WERI-Rb-1 (cell line): ENCODE data around the gene KDM8.
A peak's percentile ranks its signal among the peaks of the same experiment; 100 is the strongest.

Experiments
- DNase-seq: peaks from one replicate; pipeline ENCODE4 v3.0.0-alpha.2; 2020
- H3K27ac ChIP-seq: fragments of 250-450 bp; sonication (Bioruptor Pico); 2 replicates; pipeline ENCODE4 v1.5.1; 2020; ENCODE audit warnings: mild to moderate bottlenecking, moderate library complexity
- H3K27me3 ChIP-seq: fragments of 250-450 bp; sonication (Bioruptor Pico); 2 replicates; pipeline ENCODE4 v1.5.1; 2021; ENCODE audit warnings: mild to moderate bottlenecking, low read depth, moderate library complexity; ENCODE audit not compliant: insufficient read depth, severe bottlenecking
- H3K36me3 ChIP-seq: fragments of 250-450 bp; sonication (Bioruptor Pico); 2 replicates; pipeline ENCODE4 v1.5.1; 2020; ENCODE audit warnings: mild to moderate bottlenecking, moderate library complexity
- H3K4me3 ChIP-seq: 2 replicates; pipeline ENCODE4 v1.5.1; 2011; ENCODE audit warnings: low read depth, mild to moderate bottlenecking, control low read depth, low read length
- H3K9me3 ChIP-seq: fragments of 250-450 bp; sonication (Bioruptor Pico); 2 replicates; pipeline ENCODE4 v1.5.1; 2021; ENCODE audit warnings: mild to moderate bottlenecking, moderate library complexity; ENCODE audit not compliant: severe bottlenecking
- TF ChIP-seq, protein P1 (sequence below): IDR thresholded peaks from 2 replicates; pipeline ENCODE4 v1.5.1; 2011; ENCODE audit warnings: low read depth, mild to moderate bottlenecking, control low read depth, inconsistent platforms, low read length

The KDM8 gene

DNA sequence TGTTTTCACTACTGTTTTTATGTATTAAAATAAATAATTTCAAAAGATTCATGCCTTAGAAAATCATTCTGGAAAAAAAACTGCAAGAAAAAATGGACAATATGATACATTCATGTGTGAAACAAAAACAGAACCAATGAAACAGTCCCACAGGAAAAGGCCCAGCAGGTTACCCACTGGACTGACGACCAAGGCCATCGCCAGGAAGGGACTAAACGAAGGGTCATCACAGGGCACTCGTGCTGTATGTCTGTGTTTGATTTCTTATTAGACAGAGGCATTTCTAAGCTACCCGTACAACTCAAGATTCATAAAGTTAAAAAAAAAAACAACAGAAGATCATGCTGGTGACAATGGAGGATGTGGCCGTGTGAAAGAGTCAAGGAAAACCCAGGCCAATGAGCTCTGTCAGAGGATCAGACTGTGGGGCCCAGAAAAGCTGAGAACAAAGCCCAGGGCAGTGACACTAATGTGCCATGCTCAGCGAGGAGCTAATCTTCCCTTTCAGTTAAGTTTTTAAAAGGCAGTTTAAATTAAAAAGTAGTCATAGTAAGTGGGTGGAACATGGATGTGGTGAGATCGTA lies 33.4 kb downstream of the KDM8 start:
- no peak for DNase-seq
- no peaks in the 10 kb centered on the region; the same call in 1 of the 2 replicates for H3K36me3 ChIP-seq
- no peak overlapping the region for H3K4me3 ChIP-seq
- H3K27me3 ChIP-seq: no peaks in the 10 kb centered on the region
- no peaks in the 10 kb centered on the region for H3K9me3 ChIP-seq
- peak overlapping the region; percentile 5 for H3K27ac ChIP-seq
- TF ChIP-seq, protein P1, sequence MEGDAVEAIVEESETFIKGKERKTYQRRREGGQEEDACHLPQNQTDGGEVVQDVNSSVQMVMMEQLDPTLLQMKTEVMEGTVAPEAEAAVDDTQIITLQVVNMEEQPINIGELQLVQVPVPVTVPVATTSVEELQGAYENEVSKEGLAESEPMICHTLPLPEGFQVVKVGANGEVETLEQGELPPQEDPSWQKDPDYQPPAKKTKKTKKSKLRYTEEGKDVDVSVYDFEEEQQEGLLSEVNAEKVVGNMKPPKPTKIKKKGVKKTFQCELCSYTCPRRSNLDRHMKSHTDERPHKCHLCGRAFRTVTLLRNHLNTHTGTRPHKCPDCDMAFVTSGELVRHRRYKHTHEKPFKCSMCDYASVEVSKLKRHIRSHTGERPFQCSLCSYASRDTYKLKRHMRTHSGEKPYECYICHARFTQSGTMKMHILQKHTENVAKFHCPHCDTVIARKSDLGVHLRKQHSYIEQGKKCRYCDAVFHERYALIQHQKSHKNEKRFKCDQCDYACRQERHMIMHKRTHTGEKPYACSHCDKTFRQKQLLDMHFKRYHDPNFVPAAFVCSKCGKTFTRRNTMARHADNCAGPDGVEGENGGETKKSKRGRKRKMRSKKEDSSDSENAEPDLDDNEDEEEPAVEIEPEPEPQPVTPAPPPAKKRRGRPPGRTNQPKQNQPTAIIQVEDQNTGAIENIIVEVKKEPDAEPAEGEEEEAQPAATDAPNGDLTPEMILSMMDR: no peak

DNA sequence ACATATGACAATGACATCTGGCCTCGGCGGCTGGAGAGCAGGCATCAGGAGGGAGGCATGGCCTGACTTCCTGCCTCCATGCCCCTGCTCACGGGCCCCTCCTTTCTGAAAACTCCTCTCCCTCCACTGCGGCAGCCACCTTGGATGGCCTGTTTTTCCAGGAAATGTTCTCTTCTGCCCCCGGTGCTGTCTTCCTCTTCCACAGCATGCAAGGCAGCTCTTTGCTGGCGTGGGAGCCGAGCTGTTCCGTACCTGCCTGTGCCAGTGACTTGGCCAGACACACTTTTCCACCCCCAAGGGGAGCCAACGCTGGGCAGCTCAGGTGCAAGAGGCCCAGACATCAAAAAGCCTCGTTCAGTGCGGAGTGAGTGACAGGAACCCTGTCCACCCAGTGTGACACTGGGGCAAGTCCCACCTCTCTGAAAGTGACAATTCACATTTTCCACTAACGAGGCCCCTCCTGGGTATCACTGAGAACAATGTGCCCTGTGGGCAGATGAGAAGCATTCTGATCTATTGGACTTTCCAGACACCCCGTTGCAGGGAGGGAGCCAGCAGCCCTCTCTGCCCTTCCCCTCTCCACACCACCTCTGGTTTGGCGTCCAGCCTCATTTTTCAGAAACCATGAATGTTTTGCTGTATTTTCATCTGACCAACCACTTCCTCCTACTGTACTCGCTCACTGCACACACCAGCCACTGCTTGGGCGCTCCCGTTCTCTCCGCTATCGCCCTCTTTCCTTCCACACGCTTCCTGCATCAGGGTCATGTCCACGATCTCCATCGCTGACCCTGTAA lies 34.1 kb downstream of the KDM8 start:
- Histone ChIP-seq H3K27me3 (no peaks in the 10 kb centered on the region), H3K9me3 (no peaks in the 10 kb centered on the region), H3K36me3 (no peaks in the 10 kb centered on the region; the same call in 1 of the 2 replicates), H3K27ac (peak overlapping the region; percentile 5), H3K4me3 (no peak overlapping the region)
- DNase-seq: peak; percentile 39
- TF ChIP-seq, protein P1: no peak

DNA sequence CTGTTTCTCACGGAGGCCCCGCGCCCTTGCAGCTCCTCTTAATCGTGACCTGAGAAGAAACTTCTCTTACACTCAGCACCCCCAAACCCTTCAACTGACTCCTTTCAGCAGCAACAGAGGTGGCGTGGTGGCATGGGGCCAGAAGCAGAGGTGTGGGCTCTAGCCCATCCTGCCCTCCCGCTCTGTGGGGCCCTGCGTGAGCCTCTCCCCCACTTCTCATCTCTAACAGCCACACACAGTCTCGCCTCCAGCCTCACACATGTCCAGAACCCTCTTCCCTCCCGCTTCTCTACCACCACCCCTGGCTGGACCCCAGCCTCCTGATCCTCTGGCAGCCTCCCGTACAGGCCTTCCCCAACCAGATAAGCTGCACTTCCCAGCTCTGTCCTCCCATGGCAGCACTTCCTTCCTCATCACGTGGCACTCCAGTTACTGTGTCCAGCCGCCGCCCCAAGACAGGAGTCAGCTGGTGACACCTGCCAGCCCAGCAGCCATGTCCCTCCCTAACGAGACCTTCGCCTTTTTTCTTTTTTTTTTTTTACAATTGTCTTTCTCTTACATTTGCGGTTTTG lies 34.8 kb downstream of the KDM8 start:
- DNase-seq: no peak
- Histone ChIP-seq H3K36me3 (no peaks in the 10 kb centered on the region; the same call in 1 of the 2 replicates), H3K4me3 (no peak overlapping the region), H3K27me3 (no peaks in the 10 kb centered on the region), H3K9me3 (no peaks in the 10 kb centered on the region), H3K27ac (no peak overlapping the region)
- TF ChIP-seq, protein P1: 0 out of 2 replicates have a peak, but pooled peaks have one; percentile 3

DNA sequence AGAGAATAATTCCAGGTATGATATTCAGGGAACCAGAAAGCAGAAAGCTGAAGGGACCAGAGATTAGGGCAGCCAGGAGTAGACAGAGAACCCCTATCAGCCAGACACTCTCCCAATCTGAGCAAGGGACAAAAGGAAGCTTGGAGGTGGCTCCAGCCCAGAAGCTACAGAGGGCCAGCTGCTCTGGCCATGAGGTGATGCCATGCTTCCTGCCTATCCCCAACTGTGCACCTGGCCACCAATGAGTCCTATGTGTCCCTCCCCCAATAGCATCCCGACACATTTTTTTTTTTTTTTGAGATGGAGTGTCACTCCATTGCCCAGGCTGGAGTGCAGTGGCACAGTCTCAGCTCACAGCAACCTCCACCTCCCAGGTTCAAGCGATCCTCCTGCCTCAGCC lies 35.3 kb downstream of the KDM8 start:
- H3K36me3 ChIP-seq: no peaks in the 10 kb centered on the region; the same call in 1 of the 2 replicates
- H3K27ac ChIP-seq: no peak overlapping the region
- H3K4me3 ChIP-seq: no peak overlapping the region
- TF ChIP-seq, protein P1: no peak
- no peaks in the 10 kb centered on the region for H3K9me3 ChIP-seq
- H3K27me3 ChIP-seq: no peaks in the 10 kb centered on the region
- no peak for DNase-seq

DNA sequence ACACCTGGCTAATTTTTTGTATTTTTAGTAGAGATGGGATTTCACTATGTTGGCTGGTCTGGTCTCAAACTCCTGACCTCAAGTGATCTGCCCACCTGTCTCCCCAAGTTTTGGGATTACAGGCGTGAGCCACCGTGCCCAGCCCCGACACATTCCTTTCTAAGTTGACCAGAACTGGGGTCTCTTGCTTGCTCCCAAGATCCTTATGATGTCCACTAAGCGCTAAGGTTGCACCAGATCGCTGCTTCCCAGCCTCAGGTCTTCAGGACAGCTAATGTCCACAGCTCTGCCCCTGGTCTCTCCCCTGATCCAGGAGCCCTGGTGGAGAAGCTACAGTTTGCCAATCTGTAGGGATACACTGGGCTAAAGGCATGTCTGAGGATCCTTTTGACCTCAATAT lies 35.7 kb downstream of the KDM8 start:
- no peak overlapping the region for H3K27ac ChIP-seq
- H3K27me3 ChIP-seq: no peaks in the 10 kb centered on the region
- TF ChIP-seq, protein P1: no peak
- no peak for DNase-seq
- no peak overlapping the region for H3K4me3 ChIP-seq
- H3K36me3 ChIP-seq: no peaks in the 10 kb centered on the region; the same call in 1 of the 2 replicates
- H3K9me3 ChIP-seq: no peaks in the 10 kb centered on the region
